K562 (cell line): ENCODE measurements around the gene MSN.

ENCODE experiments used
- CHD4 ChIP-seq: fragments of 200-600 bp; sonication (generic); IDR thresholded peaks from 3 replicates; pipeline ENCODE4 v1.6.1; 2012; ENCODE audit warnings: low read depth, mild to moderate bottlenecking, mixed read lengths, low read length, inconsistent platforms; ENCODE audit not compliant: insufficient read depth, insufficient replicate concordance, poor library complexity, severe bottlenecking
- ERF ChIP-seq: fragments of 450-650 bp; formaldehyde crosslinking; IDR thresholded peaks from 2 replicates; pipeline ENCODE4 v1.4.0; 2020; ENCODE audit warnings: mild to moderate bottlenecking, mixed read lengths
- FOXA1 ChIP-seq: fragments of 450-650 bp; IDR thresholded peaks from 2 replicates; pipeline ENCODE4 v1.6.1; 2016; ENCODE audit warnings: mild to moderate bottlenecking, borderline replicate concordance
- HDAC6 ChIP-seq: IDR thresholded peaks from 2 replicates; pipeline ENCODE4 v1.6.1; 2012; ENCODE audit warnings: low read depth, mild to moderate bottlenecking, control low read depth, inconsistent platforms, low read length, moderate library complexity
- HNRNPLL ChIP-seq: fragments of 200-400 bp; formaldehyde crosslinking; IDR thresholded peaks from 2 replicates; pipeline ENCODE4 v1.6.1; 2017; ENCODE audit warnings: low read length, low read depth, mild to moderate bottlenecking; ENCODE audit not compliant: poor library complexity, severe bottlenecking
- MXI1 ChIP-seq: IDR thresholded peaks from 2 replicates; pipeline ENCODE4 v1.6.1; 2011; ENCODE audit warnings: low read depth, mild to moderate bottlenecking, improper control_type of control experiment, low read length
- POLR2A ChIP-seq: fragments of 450-650 bp; conservative IDR thresholded peaks from 2 replicates; pipeline ENCODE4 v1.6.1; 2016
- POLR2AphosphoS5 ChIP-seq: IDR thresholded peaks from 2 replicates; pipeline ENCODE4 v1.6.1; 2011; ENCODE audit warnings: mild to moderate bottlenecking, low read depth, low read length, moderate library complexity; ENCODE audit not compliant: control insufficient read depth, insufficient read depth
- ZNF318 ChIP-seq, 2 experiments: fragments of 450-650 bp; IDR thresholded peaks; 2 replicates each; pipeline ENCODE4 v1.6.1; 2016; ENCODE audit warnings: mild to moderate bottlenecking in 2 of 2, borderline replicate concordance in 1 of 2, low read depth in 1 of 2, moderate library complexity in 1 of 2
- ZNF699 ChIP-seq: fragments of 250-450 bp; sonication (Bioruptor Pico); IDR thresholded peaks from 2 replicates; pipeline ENCODE4 v1.8.0; 2021; ENCODE audit warnings: mild to moderate bottlenecking, moderate library complexity; ENCODE audit not compliant: insufficient replicate concordance
- TF ChIP-seq, protein P1 (sequence below), 3 experiments: IDR thresholded peaks in 2 of 3; conservative IDR thresholded peaks in 1 of 3; 2 replicates each; pipeline ENCODE4 v1.5.1; 2011 to 2012; ENCODE audit warnings: low read length in 3 of 3, mild to moderate bottlenecking in 3 of 3, control low read depth in 2 of 3, improper control_type of control experiment in 1 of 3, inconsistent platforms in 1 of 3, low read depth in 1 of 3, mixed read lengths in 1 of 3, moderate library complexity in 1 of 3; ENCODE audit not compliant: insufficient read depth in 2 of 3
- TF ChIP-seq, protein P2 (sequence below): sonication (generic); IDR thresholded peaks from 2 replicates; pipeline ENCODE4 v1.6.1; 2016
- TF ChIP-seq, protein P3 (sequence below): fragments of 250-450 bp; sonication (Bioruptor Pico); IDR thresholded peaks from 2 replicates; pipeline ENCODE4 v1.8.0; 2021; ENCODE audit warnings: mild to moderate bottlenecking, moderate library complexity

DNA sequence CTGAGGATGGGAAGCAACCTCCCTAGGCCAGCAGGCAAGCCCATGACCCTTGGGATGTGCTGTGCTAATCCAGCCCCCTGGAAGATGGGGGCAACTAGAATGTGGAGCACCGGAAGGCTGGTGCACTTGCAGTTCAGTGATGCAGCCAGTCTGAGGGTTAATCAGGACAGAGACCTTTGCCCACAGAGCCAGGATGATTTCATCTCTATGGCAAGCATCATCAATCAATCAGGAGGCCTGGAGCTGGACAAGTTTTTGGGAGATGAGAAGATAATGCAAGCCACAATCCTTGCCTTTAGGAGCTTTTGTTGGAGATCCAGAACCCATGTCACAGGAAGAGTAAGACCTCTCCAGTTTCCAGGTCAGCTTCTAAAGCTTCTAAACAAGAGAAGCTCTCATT is 15.4 kb upstream of the MSN start:
- TF ChIP-seq, protein P1, sequence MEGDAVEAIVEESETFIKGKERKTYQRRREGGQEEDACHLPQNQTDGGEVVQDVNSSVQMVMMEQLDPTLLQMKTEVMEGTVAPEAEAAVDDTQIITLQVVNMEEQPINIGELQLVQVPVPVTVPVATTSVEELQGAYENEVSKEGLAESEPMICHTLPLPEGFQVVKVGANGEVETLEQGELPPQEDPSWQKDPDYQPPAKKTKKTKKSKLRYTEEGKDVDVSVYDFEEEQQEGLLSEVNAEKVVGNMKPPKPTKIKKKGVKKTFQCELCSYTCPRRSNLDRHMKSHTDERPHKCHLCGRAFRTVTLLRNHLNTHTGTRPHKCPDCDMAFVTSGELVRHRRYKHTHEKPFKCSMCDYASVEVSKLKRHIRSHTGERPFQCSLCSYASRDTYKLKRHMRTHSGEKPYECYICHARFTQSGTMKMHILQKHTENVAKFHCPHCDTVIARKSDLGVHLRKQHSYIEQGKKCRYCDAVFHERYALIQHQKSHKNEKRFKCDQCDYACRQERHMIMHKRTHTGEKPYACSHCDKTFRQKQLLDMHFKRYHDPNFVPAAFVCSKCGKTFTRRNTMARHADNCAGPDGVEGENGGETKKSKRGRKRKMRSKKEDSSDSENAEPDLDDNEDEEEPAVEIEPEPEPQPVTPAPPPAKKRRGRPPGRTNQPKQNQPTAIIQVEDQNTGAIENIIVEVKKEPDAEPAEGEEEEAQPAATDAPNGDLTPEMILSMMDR (IDR thresholded peaks at IDR 0.05 in 2 of 3, conservative IDR thresholded peaks at IDR 0.05 in 1 of 3; ENCODE audit: insufficient read depth in 2 of 3, low read depth in 1 of 3, low read length in 3 of 3) = no peak
- TF ChIP-seq, protein P2, sequence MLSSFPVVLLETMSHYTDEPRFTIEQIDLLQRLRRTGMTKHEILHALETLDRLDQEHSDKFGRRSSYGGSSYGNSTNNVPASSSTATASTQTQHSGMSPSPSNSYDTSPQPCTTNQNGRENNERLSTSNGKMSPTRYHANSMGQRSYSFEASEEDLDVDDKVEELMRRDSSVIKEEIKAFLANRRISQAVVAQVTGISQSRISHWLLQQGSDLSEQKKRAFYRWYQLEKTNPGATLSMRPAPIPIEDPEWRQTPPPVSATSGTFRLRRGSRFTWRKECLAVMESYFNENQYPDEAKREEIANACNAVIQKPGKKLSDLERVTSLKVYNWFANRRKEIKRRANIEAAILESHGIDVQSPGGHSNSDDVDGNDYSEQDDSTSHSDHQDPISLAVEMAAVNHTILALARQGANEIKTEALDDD = no peak
- TF ChIP-seq ZNF318 (IDR thresholded peaks at IDR 0.05; ENCODE audit: borderline replicate concordance in 1 of 2, low read depth in 1 of 2) = no peak
- no peak for TF ChIP-seq HDAC6
- no peak for TF ChIP-seq POLR2A
- no peak for TF ChIP-seq POLR2AphosphoS5
- no peak for TF ChIP-seq CHD4
- TF ChIP-seq, protein P3, sequence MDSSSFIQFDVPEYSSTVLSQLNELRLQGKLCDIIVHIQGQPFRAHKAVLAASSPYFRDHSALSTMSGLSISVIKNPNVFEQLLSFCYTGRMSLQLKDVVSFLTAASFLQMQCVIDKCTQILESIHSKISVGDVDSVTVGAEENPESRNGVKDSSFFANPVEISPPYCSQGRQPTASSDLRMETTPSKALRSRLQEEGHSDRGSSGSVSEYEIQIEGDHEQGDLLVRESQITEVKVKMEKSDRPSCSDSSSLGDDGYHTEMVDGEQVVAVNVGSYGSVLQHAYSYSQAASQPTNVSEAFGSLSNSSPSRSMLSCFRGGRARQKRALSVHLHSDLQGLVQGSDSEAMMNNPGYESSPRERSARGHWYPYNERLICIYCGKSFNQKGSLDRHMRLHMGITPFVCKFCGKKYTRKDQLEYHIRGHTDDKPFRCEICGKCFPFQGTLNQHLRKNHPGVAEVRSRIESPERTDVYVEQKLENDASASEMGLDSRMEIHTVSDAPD (CRISPR knock-in tag) = no peak
- no peak for TF ChIP-seq FOXA1
- no peak for TF ChIP-seq MXI1
- no peak for TF ChIP-seq ZNF699 (CRISPR knock-in tag)
- TF ChIP-seq HNRNPLL = no peak
- TF ChIP-seq ERF (CRISPR knock-in tag) = no peak
